Lower leg skin (tissue), 4 donors: Measurements from ENCODE around the gene BPIFB6. TPM values are rescaled to one million over a fixed set of nuclear protein-coding genes. Genes with fewer than 3 reads are reported as not detected.

Source experiments
- DNase-seq, 2 donors: peaks; one replicate each; pipeline ENCODE4 v3.0.0-alpha.2; 2019; ENCODE audit warnings: low spot score in 2 of 2
- H3K4me3 ChIP-seq: fragments of 200-600 bp; sonication (generic); 2 replicates; pipeline ENCODE4 v1.5.1; 2017; ENCODE audit warnings: mild to moderate bottlenecking, low read depth; ENCODE audit not compliant: poor library complexity, severe bottlenecking
- POLR2A ChIP-seq, 2 donors: fragments of 450-650 bp; IDR thresholded peaks; one replicate each; pipeline ENCODE4 v1.6.1; 2016 to 2017; ENCODE audit warnings: antibody characterized with exemption in 2 of 2, mild to moderate bottlenecking in 1 of 2, moderate library complexity in 1 of 2
- WGBS, 2 donors: methylation state at CpG; one replicate each; pipeline ENCODE4 v1.1.5; 2018; 5-methylcytosine and 5-hydroxymethylcytosine counted together
- intact Hi-C: fragments of 100-400 bp; cut with DNase I; formaldehyde crosslinking; loops from one replicate; pipeline ENCODE4 v1.15.0; 2023; ENCODE audit warnings: low total_unique reads
- total RNA-seq, 4 donors: library from RNA; depleted of rRNA; stranded (reverse); fragments of >200 nt; gene quantifications; one replicate each; pipeline ENCODE4 v1.1.0, GENCODE V29; 2016
- TF ChIP-seq, protein P1 (sequence below), 3 donors: fragments of 450-650 bp; IDR thresholded peaks; one replicate each; pipeline ENCODE4 v1.5.1; 2016; ENCODE audit warnings: antibody characterized with exemption in 3 of 3, mild to moderate bottlenecking in 3 of 3, moderate library complexity in 2 of 3

BPIFB6 gene
- total RNA-seq, 4 donors from 2014 or later: not detected

DNA sequence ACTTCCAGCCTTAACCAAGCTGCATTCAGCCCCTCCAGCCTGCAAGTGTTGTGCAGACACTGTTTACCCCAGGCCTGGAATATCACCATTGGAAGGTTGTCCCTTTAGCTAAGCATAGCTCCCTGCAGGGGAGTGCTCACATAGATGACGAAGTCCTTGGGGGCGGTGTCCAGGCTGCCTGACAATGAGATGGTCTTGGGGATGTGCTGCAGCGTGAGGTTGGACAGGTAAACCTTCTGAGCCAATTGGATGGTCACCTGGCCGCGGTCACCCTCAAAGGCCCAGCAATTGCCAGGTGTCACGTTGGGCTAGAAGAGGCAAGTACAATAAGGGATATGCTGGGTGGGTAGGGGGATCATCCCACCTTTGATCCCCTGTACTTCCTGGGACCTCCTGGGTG is 45.9 kb upstream of the BPIFB6 start:
- 84 to 90% methylated on average over 6 of the region's 6 CpGs for WGBS, 2 donors
- DNase-seq: no peak
- intact Hi-C loops: no loop called here
- no peak overlapping the region for H3K4me3 ChIP-seq
- TF ChIP-seq POLR2A (IDR thresholded peaks at IDR 0.05): no peak
- TF ChIP-seq, protein P1, sequence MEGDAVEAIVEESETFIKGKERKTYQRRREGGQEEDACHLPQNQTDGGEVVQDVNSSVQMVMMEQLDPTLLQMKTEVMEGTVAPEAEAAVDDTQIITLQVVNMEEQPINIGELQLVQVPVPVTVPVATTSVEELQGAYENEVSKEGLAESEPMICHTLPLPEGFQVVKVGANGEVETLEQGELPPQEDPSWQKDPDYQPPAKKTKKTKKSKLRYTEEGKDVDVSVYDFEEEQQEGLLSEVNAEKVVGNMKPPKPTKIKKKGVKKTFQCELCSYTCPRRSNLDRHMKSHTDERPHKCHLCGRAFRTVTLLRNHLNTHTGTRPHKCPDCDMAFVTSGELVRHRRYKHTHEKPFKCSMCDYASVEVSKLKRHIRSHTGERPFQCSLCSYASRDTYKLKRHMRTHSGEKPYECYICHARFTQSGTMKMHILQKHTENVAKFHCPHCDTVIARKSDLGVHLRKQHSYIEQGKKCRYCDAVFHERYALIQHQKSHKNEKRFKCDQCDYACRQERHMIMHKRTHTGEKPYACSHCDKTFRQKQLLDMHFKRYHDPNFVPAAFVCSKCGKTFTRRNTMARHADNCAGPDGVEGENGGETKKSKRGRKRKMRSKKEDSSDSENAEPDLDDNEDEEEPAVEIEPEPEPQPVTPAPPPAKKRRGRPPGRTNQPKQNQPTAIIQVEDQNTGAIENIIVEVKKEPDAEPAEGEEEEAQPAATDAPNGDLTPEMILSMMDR (IDR thresholded peaks at IDR 0.05): no peak

DNA sequence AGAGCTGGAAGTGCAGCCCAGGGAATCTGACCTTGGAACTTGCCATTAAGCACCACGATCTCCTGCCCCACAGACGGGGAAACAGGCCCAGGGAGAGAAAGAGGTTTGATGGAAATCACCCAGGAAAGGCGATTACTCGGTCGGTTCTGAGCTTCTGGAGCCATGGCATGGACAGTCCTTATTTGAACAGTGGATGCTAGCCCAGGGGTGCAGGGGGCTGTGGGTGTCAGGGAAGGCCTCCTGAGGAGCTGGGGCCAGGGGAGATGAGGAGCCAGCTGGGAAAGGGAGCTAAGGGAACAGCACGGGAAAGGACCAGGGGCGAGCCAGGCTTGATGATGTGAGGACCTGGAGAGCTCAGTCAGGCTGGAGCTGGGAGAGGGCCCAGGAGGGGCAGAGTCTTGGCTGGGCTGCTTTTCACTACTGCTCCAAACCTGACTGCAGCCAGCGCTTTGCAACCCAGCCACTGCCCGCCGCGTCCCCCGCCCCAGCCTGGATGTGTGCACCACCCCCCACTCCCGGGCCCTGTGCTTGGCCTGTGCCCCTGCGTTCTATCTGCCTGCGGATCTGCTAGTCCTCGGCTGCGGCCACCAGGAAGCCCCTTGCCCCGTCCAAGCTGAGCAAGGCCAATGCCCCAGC is 45.0 kb upstream of the BPIFB6 start:
- intact Hi-C loops: no loop called here
- no peak for TF ChIP-seq POLR2A (IDR thresholded peaks at IDR 0.05)
- TF ChIP-seq, protein P1 (IDR thresholded peaks at IDR 0.05): no peak
- H3K4me3 ChIP-seq: no peak overlapping the region
- DNase-seq: no peak
- 72 to 82% methylated on average over 17 to 18 of the region's 18 CpGs for WGBS, 2 donors

GRCh38 chr20:32987044-32987825 is 44.2 kb upstream of the BPIFB6 start:
- no peak overlapping the region for H3K4me3 ChIP-seq
- 75 to 84% methylated on average over 11 of the region's 11 CpGs for WGBS, 2 donors
- intact Hi-C loops: no loop called here
- DNase-seq: no peak
- no peak for TF ChIP-seq POLR2A (IDR thresholded peaks at IDR 0.05)
- TF ChIP-seq, protein P1 (IDR thresholded peaks at IDR 0.05): no peak

- intact Hi-C loops: no loop called here
- no peak overlapping the region for H3K4me3 ChIP-seq
- 74 to 75% methylated on average over 16 of the region's 16 CpGs for WGBS, 2 donors
- DNase-seq: no peak
- TF ChIP-seq, protein P1 (IDR thresholded peaks at IDR 0.05): no peak
- TF ChIP-seq POLR2A (IDR thresholded peaks at IDR 0.05): no peak
Measured at GRCh38 chr20:32988008-32988407, 43.4 kb upstream of the BPIFB6 start.

GRCh38 chr20:32989507-32990283 is 41.8 kb upstream of the BPIFB6 start:
- no peak for TF ChIP-seq POLR2A (IDR thresholded peaks at IDR 0.05)
- TF ChIP-seq, protein P1 (IDR thresholded peaks at IDR 0.05): no peak
- no peak overlapping the region for H3K4me3 ChIP-seq
- DNase-seq: no peak
- intact Hi-C loops: no loop called here
- WGBS, 2 donors: 85 to 87% methylated on average over 14 of the region's 14 CpGs
